ENCODE results near the gene DMRT3. TPM values are rescaled to one million over a fixed set of nuclear protein-coding genes. Genes with fewer than 3 reads are reported as not detected.

DMRT3 gene
- total RNA-seq, 1 experiment from 2014 or later, result not detected

GRCh38 chr9:970151-970996 is 6.1 kb upstream of the DMRT3 start:
- no peaks in the 10 kb centered on the region for H4K20me1 ChIP-seq (ENCODE audit: insufficient read depth)
- no peaks in the 10 kb centered on the region for H3K9me3 ChIP-seq (ENCODE audit: insufficient read depth, low read depth)
- H2AFZ ChIP-seq, result no peak overlapping the region
- no peaks in the 10 kb centered on the region for H3K79me2 ChIP-seq (ENCODE audit: low read depth)
- H3K4me3 ChIP-seq, result no peak overlapping the region
- TF ChIP-seq CTCF (conservative IDR thresholded peaks at IDR 0.05), result no peak
- TF ChIP-seq EZH2 (IDR thresholded peaks at IDR 0.05; ENCODE audit: low read depth), result no peak
- no peaks in the 10 kb centered on the region for H3K9me2 ChIP-seq (ENCODE audit: insufficient read depth)
- CTCF ChIA-PET, result no interaction called here
- no peak overlapping the region for H3K4me2 ChIP-seq
- POLR2A ChIA-PET (ENCODE audit: unreplicated experiment), result no interaction called here
- BruUV-seq (replicated peaks), result no TSS peak
- no peaks in the 10 kb centered on the region for H3K36me3 ChIP-seq (ENCODE audit: low read depth)
- H3F3A ChIP-seq (ENCODE audit: insufficient read depth, low read depth), result no peaks in the 10 kb centered on the region
- H3K27ac ChIP-seq, result no peak overlapping the region
- intact Hi-C loops (cut with micrococcal nuclease; ENCODE audit: unreplicated experiment), result no loop called here
- peaks cover 15% of the 10 kb centered on the region; the same call in 1 of the 2 replicates for H3K27me3 ChIP-seq (ENCODE audit: insufficient read depth, low read depth)
- DNase-seq, result no peak
- no peaks in the 10 kb centered on the region for H3K4me1 ChIP-seq (replicated peaks; ENCODE audit: insufficient read depth)

GRCh38 chr9:971901-972500 is 4.5 kb upstream of the DMRT3 start:
- BruUV-seq (replicated peaks), result no TSS peak
- TF ChIP-seq CTCF (conservative IDR thresholded peaks at IDR 0.05) (no peak), EZH2 (IDR thresholded peaks at IDR 0.05; ENCODE audit: low read depth) (no peak)
- Histone ChIP-seq H3K9me2 (ENCODE audit: insufficient read depth) (no peaks in the 10 kb centered on the region), H3K27me3 (ENCODE audit: insufficient read depth, low read depth) (peaks cover 10% of the 10 kb centered on the region; the same call in 1 of the 2 replicates), H3K4me2 (no peak overlapping the region), H3K4me3 (no peak overlapping the region), H3K79me2 (ENCODE audit: low read depth) (no peaks in the 10 kb centered on the region), H3K36me3 (ENCODE audit: low read depth) (no peaks in the 10 kb centered on the region), H4K20me1 (ENCODE audit: insufficient read depth) (no peaks in the 10 kb centered on the region), H3K9me3 (ENCODE audit: insufficient read depth, low read depth) (no peaks in the 10 kb centered on the region), H2AFZ (no peak overlapping the region), H3F3A (ENCODE audit: insufficient read depth, low read depth) (no peaks in the 10 kb centered on the region), H3K27ac (no peak overlapping the region), H3K4me1 (replicated peaks; ENCODE audit: insufficient read depth) (no peaks in the 10 kb centered on the region)
- CTCF ChIA-PET, result no interaction called here
- intact Hi-C loops (cut with micrococcal nuclease; ENCODE audit: unreplicated experiment), result no loop called here
- DNase-seq, result no peak
- POLR2A ChIA-PET (ENCODE audit: unreplicated experiment), result no interaction called here

DNA sequence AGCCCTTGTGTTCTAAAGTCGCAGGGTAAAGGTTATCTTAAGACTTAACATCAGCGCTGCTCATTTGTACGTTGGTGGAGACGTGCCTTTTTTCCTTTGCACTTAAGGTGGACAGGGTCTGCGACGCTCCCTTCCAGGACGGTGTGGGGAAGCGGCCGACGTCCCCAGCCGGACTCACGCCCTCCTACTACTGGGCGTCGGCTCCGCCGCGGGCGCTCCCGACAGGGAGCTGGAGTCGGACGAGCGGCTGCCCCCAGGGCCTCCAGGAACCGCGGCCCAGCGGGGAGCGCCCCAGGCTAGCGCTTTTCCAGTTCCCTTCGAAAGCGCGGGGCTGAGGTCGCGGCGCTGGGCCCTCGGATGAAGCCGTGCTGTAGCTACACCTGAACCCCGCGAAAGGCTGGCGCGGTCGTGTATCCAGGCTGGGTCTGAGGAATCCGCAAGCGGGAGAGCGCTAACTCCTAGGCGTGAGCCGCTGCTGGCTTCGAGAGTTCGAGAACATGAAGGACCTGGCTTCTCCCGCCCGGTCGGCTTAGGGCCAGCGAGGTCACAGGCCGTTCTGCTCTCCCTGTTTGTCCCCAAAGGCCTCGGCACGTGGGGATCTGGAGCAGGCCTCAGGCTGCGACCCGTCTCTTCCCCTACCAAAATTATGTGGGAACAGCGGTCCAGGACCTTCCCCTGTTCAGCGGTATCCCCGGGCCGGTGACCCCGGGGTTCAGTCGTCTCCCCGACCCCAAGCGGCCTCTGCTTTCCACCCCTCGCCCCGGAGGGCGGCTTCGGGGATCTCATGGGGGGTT is 3.8 kb upstream of the DMRT3 start:
- Histone ChIP-seq H4K20me1 (ENCODE audit: insufficient read depth) (no peaks in the 10 kb centered on the region), H3K9me2 (ENCODE audit: insufficient read depth) (no peaks in the 10 kb centered on the region), H3K27me3 (ENCODE audit: insufficient read depth, low read depth) (peaks cover 6% of the 10 kb centered on the region; the same call in 1 of the 2 replicates), H3K9me3 (ENCODE audit: insufficient read depth, low read depth) (no peaks in the 10 kb centered on the region), H2AFZ (no peak overlapping the region), H3F3A (ENCODE audit: insufficient read depth, low read depth) (no peaks in the 10 kb centered on the region), H3K79me2 (ENCODE audit: low read depth) (no peaks in the 10 kb centered on the region), H3K4me2 (no peak overlapping the region), H3K4me3 (no peak overlapping the region), H3K4me1 (replicated peaks; ENCODE audit: insufficient read depth) (no peaks in the 10 kb centered on the region), H3K27ac (no peak overlapping the region), H3K36me3 (ENCODE audit: low read depth) (no peaks in the 10 kb centered on the region)
- no peak for DNase-seq
- BruUV-seq (replicated peaks), result no TSS peak
- intact Hi-C loops (cut with micrococcal nuclease; ENCODE audit: unreplicated experiment), result no loop called here
- POLR2A ChIA-PET (ENCODE audit: unreplicated experiment), result no interaction called here
- TF ChIP-seq CTCF (conservative IDR thresholded peaks at IDR 0.05) (no peak), EZH2 (IDR thresholded peaks at IDR 0.05; ENCODE audit: low read depth) (no peak)
- CTCF ChIA-PET, result no interaction called here
